Adipose tissue (tissue), 3 donors: ENCODE data around the gene ZFHX2. TPM values are rescaled to one million over a fixed set of nuclear protein-coding genes. Genes with fewer than 3 reads are reported as not detected.

Source experiments
- H3K27ac ChIP-seq: one replicate; pipeline ENCODE4 v1.5.1; 2013; ENCODE audit warnings: low read depth, low read length
- WGBS, 3 donors: extraction: QIAGEN DNeasy Blood & Tissue Kit; methylation state at CpG; one replicate each; pipeline ENCODE4 v1.1.7; 2013; 5-methylcytosine and 5-hydroxymethylcytosine counted together
- polyA plus RNA-seq, 3 donors: library from polyadenylated mRNA; stranded (reverse); fragments of 200-250 nt; gene quantifications; one replicate each; pipeline ENCODE4 v1.2.3, GENCODE V29; 2013
- donor health status: healthy with polysubstance abuse.
- donor health status: Bipolar disorder and iron deficiency.
- donor health status: healthy.

Gene ZFHX2
- polyA plus RNA-seq, 3 donors = 0.35 to 0.79 (median 0.74) TPM

- WGBS, 3 donors = 91 to 94% (median 93%) methylated on average over 16 of the region's 16 CpGs
- no peak overlapping the region for H3K27ac ChIP-seq
Measured at GRCh38 chr14:23533652-23534435, 17.7 kb downstream of the ZFHX2 start.

GRCh38 chr14:23532658-23533057, 18.9 kb downstream of the ZFHX2 start:
- 86 to 97% (median 92%) methylated on average over 7 of the region's 7 CpGs for WGBS, 3 donors
- H3K27ac ChIP-seq = no peak overlapping the region

GRCh38 chr14:23531391-23531790, 20.2 kb downstream of the ZFHX2 start:
- H3K27ac ChIP-seq = no peak overlapping the region
- 91 to 95% (median 94%) methylated on average over 12 of the region's 12 CpGs for WGBS, 3 donors

- H3K27ac ChIP-seq = no peak overlapping the region
- WGBS, 3 donors = 61 to 67% (median 66%) methylated on average over 10 of the region's 10 CpGs
Measured at GRCh38 chr14:23530375-23531055, 21.1 kb downstream of the ZFHX2 start.

GRCh38 chr14:23529016-23529415, 22.5 kb downstream of the ZFHX2 start:
- H3K27ac ChIP-seq = no peak overlapping the region
- 86 to 87% (median 87%) methylated on average over 3 of the region's 3 CpGs for WGBS, 3 donors

- H3K27ac ChIP-seq = no peak overlapping the region
- WGBS, 3 donors = 78 to 88% (median 85%) methylated on average over 1 of the region's 1 CpG
Measured at GRCh38 chr14:23528555-23528954, 23.0 kb downstream of the ZFHX2 start.

GRCh38 chr14:23525611-23526010, 26.0 kb downstream of the ZFHX2 start:
- WGBS, 3 donors = 84 to 87% (median 85%) methylated on average over 8 of the region's 8 CpGs

GRCh38 chr14:23524954-23525353, 26.6 kb downstream of the ZFHX2 start:
- WGBS, 3 donors = 94 to 97% (median 95%) methylated on average over 14 of the region's 14 CpGs
- H3K27ac ChIP-seq = no peak overlapping the region

More at GRCh38 chr14:23525611-23526010, 26.0 kb downstream of the ZFHX2 start:
- no peak overlapping the region for H3K27ac ChIP-seq

- WGBS, 3 donors = 88 to 93% (median 92%) methylated on average over 16 of the region's 16 CpGs
Measured at GRCh38 chr14:23523229-23524016, 28.1 kb downstream of the ZFHX2 start.

GRCh38 chr14:23522643-23523198, 28.8 kb downstream of the ZFHX2 start:
- WGBS, 3 donors = 85 to 90% (median 88%) methylated on average over 9 of the region's 9 CpGs
- no peak overlapping the region for H3K27ac ChIP-seq

More at GRCh38 chr14:23523229-23524016, 28.1 kb downstream of the ZFHX2 start:
- H3K27ac ChIP-seq = no peak overlapping the region

- 74 to 85% (median 79%) methylated on average over 20 of the region's 20 CpGs for WGBS, 3 donors
- no peak overlapping the region for H3K27ac ChIP-seq
Measured at GRCh38 chr14:23521785-23522640, 29.6 kb downstream of the ZFHX2 start.

- H3K27ac ChIP-seq = no peak overlapping the region
- 83 to 85% (median 84%) methylated on average over 14 of the region's 14 CpGs for WGBS, 3 donors
Measured at GRCh38 chr14:23520899-23521533, 30.5 kb downstream of the ZFHX2 start.

GRCh38 chr14:23518709-23519108, 32.9 kb downstream of the ZFHX2 start:
- H3K27ac ChIP-seq = no peak overlapping the region
- WGBS, 3 donors = 80 to 82% (median 82%) methylated on average over 4 of the region's 4 CpGs

- H3K27ac ChIP-seq = no peak overlapping the region
- WGBS, 3 donors = 77 to 84% (median 80%) methylated on average over 6 of the region's 6 CpGs
Measured at GRCh38 chr14:23517650-23518326, 33.8 kb downstream of the ZFHX2 start.

GRCh38 chr14:23514644-23514957, 37.0 kb downstream of the ZFHX2 start:
- 74 to 87% (median 74%) methylated on average over 3 of the region's 3 CpGs for WGBS, 3 donors
- no peak overlapping the region for H3K27ac ChIP-seq

- WGBS, 3 donors = 77 to 92% (median 86%) methylated on average over 7 to 8 of the region's 8 CpGs
- H3K27ac ChIP-seq = no peak overlapping the region
Measured at GRCh38 chr14:23513818-23514643, 37.5 kb downstream of the ZFHX2 start.
